ENCODE measurements around the gene LCA5L.

LCA5L gene

GRCh38 chr21:39445321-39446269 lies at the start of gene LCA5L:
Gene LCA5L, minus strand, starts transcription at chr21:39445778. Its CDS starts 17,285 bp downstream, at chr21:39428493.
- DNase-seq = peak; percentile 74 to 79

- no peak for DNase-seq
Observed at GRCh38 chr21:39489380-39489924, 43.9 kb upstream of the LCA5L start.

- no peak for DNase-seq
Observed at GRCh38 chr21:39484711-39485276, 39.2 kb upstream of the LCA5L start.

- no peak for DNase-seq
Observed at GRCh38 chr21:39483917-39484316, 38.3 kb upstream of the LCA5L start.

DNA sequence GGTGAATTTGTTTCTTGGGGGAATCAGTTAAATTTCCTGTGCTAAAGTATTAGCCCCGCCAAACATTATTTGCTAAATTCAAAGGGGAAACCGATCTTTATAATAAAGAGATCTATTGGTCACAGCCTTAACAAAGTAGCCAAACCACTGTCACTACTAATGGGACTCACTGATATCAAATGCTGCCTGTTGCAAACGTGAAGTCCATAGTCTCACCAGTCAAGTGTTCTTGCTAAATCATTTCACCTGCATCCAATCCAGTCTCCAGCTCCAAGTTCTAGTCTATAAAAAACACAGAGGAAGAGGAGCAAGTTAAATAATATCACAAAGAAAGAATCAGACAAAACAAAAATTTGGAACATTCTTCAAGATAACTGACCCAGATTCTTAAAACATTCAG lies 36.3 kb upstream of the LCA5L start:
- no peak for DNase-seq

DNA sequence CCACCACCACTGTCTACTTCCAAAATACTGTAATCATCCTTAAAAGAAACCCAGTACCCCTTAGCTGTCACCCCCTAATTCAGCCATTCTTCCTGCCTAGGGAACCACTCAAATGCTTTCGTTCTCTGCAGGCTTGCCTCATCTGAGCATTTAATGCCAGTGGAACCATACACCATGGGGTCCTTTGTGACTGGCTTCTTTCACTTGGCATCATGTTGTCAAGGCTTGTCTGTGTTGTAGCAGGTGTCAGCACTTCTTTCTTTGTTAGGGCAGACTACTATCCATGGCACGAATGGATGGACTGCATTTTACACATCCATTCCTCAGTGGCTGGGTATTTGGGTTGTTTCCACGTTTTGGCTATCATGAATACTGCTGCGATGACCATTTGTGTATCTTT lies 34.7 kb upstream of the LCA5L start:
- no peak for DNase-seq

- no peak for DNase-seq
Observed at GRCh38 chr21:39479814-39480182, 34.2 kb upstream of the LCA5L start.

DNA sequence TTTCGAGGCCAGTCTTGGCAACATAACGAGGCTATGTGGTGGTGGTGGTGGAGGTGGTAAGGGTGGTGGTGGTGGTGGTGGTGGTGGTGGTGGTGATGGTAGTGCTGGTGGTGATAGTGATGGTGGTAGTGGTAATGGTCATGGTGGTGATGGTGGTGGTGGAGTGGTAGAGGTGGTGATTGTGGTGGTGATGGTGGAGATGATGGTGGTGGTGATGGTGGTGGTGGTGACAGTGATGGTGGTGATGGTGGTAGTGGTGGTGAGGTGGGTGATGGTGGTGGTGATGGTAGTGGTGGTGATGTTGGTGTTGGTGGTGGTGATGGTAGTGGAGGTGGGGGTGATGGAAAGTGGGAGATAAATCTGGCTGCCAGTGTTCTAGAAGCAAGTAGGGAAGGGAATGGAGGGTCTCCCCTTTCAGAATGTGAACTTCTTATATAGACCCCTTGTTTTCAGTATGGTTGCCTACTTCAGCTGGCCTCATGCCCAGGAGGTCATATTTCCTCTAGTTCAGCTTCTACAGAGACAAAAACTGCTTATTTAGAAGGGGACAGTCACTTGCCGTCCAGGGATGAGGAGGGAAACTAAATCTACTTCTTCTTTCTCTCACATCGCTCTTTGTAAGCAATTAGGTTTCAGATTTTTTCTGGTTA lies 33.7 kb upstream of the LCA5L start:
- DNase-seq = no peak

DNA sequence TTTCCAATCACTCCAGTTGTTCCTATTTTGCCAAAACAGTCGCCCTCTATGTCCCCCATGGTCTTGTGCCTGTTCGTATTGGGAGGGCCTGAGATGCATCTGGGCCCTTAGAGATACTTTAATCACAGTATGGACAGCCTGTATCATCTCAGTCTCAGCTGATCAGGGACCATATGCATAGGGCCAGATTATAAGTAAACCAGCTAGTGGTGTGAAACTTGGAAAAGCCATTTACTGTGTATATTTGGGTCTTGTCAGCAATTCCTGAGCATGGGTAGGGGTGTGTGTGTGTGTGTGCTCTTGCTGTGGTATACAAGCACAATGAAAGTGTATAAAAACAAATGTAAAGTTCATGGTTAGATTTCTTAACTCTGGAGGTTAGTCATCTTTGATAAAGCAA lies 29.0 kb upstream of the LCA5L start:
- DNase-seq = no peak

DNA sequence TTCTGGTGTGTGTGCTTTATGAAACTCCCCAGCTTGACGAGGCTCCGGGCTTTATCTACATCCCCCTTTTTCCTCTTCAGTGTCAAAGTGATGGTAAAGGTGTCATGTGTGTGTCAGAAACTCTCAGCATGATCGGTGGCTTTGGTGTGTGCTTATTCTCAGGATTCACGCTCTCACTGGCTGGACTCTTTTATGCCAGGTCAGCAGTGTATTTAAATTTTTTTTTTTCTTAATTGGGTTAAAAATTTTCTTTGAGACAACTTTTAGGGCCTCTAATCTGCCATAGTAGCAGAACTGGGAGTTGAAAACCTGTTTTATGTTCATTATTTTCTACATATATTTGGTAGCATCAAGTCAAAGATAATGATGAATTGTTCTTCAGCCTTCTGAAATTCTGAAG lies 27.2 kb upstream of the LCA5L start:
- no peak for DNase-seq

DNA sequence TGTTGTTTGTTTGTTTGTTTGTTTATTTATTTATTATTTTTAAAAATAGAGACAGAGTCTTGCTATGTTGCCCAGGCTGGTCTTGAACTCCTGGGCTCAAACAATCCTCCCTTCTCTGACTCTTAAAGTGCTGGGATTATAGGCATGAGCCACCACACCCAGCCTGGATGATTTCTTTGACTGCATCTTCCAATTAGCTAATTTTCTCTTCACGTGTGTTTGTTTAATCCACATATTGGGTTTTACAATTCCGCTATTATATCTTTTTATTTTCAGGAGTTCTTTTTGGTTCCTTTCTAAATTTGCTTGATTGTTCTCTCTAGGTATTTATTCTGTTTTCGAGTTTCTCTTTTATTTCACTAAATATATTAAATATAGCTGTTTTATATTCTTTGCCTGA lies 26.0 kb upstream of the LCA5L start:
- DNase-seq = no peak

DNA sequence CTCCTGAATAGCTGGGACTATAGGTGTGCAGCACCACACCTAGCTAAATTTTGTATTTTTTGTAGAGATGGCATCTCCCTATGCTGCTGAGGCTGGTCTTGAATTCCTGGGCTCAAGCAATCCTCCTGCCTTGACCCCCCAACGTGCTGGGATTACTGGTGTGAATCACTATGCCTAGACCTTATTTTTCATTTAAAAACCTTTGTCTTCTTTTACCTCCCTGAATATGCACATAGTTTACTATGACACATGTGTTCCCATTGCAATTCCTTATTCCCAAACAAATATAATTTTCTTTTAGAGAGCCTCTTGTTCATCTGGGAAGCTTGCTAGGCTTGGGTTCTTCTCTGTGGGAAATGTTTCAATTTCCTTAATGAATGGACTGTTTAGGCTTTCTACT lies 23.0 kb upstream of the LCA5L start:
- DNase-seq = no peak

DNA sequence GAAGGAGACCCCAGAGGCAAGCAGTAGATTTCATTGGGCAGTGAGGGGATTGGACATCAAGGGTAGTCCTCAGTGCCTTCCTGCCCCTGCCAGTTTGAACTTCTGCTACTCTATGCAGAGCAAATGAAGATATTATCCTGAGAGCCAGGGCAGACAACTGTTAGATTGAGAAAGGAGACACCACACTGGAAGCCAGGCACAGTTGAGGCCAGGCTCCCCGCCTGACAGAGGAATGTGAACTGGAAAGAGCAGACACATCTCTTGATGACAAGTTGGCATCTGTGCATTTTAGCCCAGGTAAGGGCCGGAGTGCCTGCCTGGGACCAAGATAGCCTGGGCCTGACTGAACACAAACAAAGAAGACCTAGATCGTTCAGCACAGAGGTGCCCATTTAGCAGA lies 22.2 kb upstream of the LCA5L start:
- DNase-seq = no peak

- no peak for DNase-seq
Observed at GRCh38 chr21:39466584-39466983, 21.0 kb upstream of the LCA5L start.

DNA sequence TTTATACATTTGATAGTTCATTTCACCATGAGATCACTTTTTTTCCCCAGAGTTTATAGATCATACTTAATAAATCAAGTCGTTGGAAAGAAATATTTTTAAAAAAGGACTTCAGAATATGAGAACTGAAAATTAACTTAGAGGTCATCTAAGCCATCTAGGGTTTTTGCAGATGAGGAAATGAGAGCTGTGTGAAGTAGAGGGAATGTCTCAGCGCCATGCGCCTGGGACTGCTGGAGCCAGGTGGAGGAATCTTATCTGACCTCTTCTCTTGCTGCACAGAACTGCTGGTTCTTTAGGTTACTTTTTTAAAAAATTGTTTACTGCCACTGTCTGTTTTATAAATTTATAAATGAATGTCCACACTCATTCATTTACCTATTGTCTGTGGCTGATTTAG lies 17.7 kb upstream of the LCA5L start:
- no peak for DNase-seq

- DNase-seq = no peak
Observed at GRCh38 chr21:39461419-39461818, 15.8 kb upstream of the LCA5L start.

- peak; percentile 2 to 14 for DNase-seq
Observed at GRCh38 chr21:39456665-39457064, 11.1 kb upstream of the LCA5L start.

DNA sequence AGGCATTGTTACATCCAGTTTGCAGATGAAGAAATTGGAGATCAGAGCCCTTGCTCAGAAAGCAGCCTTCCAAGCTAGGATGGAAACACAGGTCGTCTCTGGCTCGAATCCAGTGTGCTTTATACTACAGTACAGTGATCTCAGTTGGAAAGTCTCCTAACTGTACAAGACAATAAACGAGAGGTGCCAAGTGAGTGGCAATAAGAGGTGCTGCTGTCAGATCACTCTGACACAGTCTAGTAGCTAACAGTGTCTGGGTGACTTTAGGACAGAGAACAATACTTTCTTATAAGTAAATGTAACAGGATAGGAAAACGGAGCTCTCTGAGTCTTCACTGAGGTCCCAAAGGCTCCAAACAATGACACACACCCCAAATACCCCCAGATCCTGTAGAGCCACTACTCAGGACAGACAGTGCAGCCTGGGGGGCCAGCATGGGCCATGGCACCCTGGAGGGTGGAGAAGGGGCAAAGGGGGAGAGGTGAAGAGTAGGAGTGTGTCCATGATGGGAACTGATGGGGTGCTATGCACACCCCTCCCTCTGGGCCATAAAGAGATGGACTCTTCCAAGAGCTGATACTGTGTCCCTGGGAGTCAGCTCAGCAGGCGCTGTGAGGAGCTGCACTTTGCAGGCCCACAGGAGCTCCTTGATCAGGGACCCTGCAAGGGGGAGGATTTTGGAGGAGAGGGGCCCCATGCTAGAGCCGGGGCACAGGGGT lies 9.5 kb upstream of the LCA5L start:
- DNase-seq = no peak

GRCh38 chr21:39453571-39454179 lies 8.1 kb upstream of the LCA5L start:
- DNase-seq = no peak

DNA sequence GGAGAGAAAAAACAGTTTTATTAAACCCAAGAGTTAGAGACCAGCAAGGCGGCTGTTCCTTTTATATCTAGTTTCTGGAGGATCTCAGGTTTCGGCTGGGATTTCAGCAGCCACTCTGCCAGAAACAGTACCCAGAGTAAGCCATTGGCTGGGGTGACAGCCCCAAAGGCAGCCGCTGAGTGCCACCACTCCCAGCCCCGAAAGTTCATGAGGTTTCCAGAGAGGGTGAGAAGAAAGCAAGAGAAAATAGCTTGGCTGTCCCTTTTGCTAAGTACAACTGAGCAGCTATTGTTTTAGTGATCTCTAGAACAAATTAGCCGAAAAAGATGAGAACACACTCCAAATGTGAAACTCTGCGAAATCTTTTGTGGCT lies 7.4 kb upstream of the LCA5L start:
- DNase-seq = no peak

DNA sequence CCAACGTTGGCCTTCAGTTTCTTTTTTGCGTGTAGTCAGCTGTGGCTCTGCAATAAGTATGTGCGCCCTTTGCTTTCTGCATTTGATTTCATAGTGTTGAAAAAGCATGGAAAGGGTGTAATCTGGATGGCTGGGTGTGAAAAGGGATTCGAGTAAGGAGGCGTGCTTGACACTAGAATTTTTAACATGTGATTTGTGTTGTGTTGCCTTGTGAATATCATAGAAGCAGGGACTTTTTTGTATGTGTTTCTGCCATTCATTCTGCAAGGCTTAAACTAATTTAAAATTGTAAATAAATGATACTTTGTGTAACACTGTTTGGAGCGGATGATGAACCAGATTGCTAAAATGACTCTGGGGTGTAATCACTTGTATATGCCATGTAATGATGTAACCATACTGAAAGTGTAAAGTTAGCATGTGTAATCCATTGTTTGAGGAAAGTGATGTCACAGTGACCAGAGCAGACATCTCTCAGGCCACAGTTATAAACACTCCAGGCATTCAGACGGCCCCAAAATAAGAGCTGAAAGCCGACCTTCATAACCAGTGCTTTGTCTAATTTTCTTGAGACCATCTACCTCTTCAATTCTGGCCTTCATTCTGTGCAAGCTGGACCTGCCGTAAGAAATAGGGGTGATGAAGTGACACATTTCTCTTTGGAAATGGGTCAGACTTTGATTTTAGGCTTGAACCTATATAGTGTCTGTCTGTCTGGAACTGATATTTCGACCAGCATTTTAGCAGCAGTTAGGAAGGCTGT lies 6.8 kb upstream of the LCA5L start:
- no peak for DNase-seq
